ENCODE data around the gene SLC52A1.

- no peak for TF ChIP-seq CTCF (IDR thresholded peaks at IDR 0.05)
- no peak for TF ChIP-seq POLR2A (IDR thresholded peaks at IDR 0.05)
- TF ChIP-seq POLR2AphosphoS5 (IDR thresholded peaks at IDR 0.05; ENCODE audit: insufficient read depth in 1 of 2, low read depth in 1 of 2) = no peak
Observed at GRCh38 chr17:5027299-5027698, 7.9 kb downstream of the SLC52A1 start.

Data from vagina (tissue), 2 donors.